ENCODE results near the gene C20orf141.

C20orf141 gene

DNA sequence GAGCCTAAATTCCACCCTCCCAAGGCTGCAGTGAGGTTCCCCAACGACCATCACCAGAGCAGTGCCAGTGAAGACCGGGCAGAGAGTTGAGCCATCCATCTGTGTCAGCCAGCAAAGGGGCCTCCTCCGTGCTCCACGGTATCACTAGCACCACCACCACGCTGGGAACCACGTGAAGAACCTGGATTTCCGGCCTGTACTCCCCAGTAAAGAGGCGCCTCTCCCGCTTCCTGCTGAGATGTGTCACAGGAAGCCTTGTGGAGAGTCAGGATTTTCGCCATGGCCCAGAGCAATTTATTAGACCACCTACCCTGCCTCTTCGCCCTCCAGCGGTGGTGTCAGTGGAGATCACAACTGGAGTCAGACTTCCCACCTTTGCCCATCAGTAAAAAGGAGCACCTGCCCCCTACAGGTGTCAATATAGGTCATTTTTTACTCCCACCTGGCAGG is 43.1 kb upstream of the C20orf141 start:
- H3K36me3 ChIP-seq (ENCODE audit: control insufficient read depth, low read length), result no peaks in the 10 kb centered on the region
- H3K4me3 ChIP-seq (ENCODE audit: low read length), result no peak overlapping the region
- H3K9me3 ChIP-seq (ENCODE audit: control insufficient read depth, insufficient read depth, low read length), result no peaks in the 10 kb centered on the region
- no peak overlapping the region for H3K27ac ChIP-seq (ENCODE audit: low read depth, low read length)
- no peaks in the 10 kb centered on the region for H3F3A ChIP-seq (ENCODE audit: control insufficient read depth, insufficient read depth)
- no peaks in the 10 kb centered on the region for H3K9me2 ChIP-seq (replicated peaks; ENCODE audit: control insufficient read depth, low read length)
- peaks cover 10% of the 10 kb centered on the region; the same call in 1 of the 2 replicates for H3K27me3 ChIP-seq (ENCODE audit: control insufficient read depth, low read length)
- H3K4me1 ChIP-seq (ENCODE audit: control insufficient read depth, low read length), result no peaks in the 10 kb centered on the region
- no peaks in the 10 kb centered on the region for H4K20me1 ChIP-seq (ENCODE audit: control insufficient read depth, insufficient read depth, low read depth, low read length)
- no peaks in the 10 kb centered on the region for H3K79me2 ChIP-seq (ENCODE audit: control insufficient read depth, low read length)
- H3K4me2 ChIP-seq (ENCODE audit: low read length), result no peak overlapping the region
- TF ChIP-seq EZH2phosphoT487 (IDR thresholded peaks at IDR 0.05; ENCODE audit: borderline replicate concordance, low read length), result no peak
- TF ChIP-seq, protein P1, sequence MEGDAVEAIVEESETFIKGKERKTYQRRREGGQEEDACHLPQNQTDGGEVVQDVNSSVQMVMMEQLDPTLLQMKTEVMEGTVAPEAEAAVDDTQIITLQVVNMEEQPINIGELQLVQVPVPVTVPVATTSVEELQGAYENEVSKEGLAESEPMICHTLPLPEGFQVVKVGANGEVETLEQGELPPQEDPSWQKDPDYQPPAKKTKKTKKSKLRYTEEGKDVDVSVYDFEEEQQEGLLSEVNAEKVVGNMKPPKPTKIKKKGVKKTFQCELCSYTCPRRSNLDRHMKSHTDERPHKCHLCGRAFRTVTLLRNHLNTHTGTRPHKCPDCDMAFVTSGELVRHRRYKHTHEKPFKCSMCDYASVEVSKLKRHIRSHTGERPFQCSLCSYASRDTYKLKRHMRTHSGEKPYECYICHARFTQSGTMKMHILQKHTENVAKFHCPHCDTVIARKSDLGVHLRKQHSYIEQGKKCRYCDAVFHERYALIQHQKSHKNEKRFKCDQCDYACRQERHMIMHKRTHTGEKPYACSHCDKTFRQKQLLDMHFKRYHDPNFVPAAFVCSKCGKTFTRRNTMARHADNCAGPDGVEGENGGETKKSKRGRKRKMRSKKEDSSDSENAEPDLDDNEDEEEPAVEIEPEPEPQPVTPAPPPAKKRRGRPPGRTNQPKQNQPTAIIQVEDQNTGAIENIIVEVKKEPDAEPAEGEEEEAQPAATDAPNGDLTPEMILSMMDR (IDR thresholded peaks at IDR 0.05; ENCODE audit: low read depth, low read length, poor library complexity, severe bottlenecking), result no peak

DNA sequence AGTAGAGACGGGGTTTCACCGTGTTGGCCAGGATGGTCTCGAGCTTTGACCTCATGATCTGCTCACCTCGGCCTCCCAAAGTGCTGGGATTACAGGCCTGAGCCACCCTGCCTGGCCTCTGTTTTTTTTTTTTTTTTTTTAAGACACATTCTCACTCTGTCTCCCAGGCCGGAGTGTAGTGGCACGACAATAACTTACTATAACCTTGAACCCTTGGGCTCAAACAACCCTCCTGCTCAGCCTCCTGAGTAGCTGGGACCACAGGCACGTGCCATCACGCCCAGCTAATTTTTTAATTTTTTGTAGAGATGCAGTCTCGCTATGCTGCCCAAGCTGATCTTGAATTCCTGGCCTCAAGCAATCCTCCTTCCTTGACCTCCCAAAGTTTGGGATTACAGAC is 41.0 kb upstream of the C20orf141 start:
- H3K36me3 ChIP-seq (ENCODE audit: control insufficient read depth, low read length), result no peaks in the 10 kb centered on the region
- no peaks in the 10 kb centered on the region for H3K9me3 ChIP-seq (ENCODE audit: control insufficient read depth, insufficient read depth, low read length)
- TF ChIP-seq, protein P1 (IDR thresholded peaks at IDR 0.05; ENCODE audit: low read depth, low read length, poor library complexity, severe bottlenecking), result no peak
- TF ChIP-seq EZH2phosphoT487 (IDR thresholded peaks at IDR 0.05; ENCODE audit: borderline replicate concordance, low read length), result no peak
- no peaks in the 10 kb centered on the region for H3F3A ChIP-seq (ENCODE audit: control insufficient read depth, insufficient read depth)
- H3K27ac ChIP-seq (ENCODE audit: low read depth, low read length), result no peak overlapping the region
- peaks cover 9% of the 10 kb centered on the region; the same call in 1 of the 2 replicates for H3K27me3 ChIP-seq (ENCODE audit: control insufficient read depth, low read length)
- no peaks in the 10 kb centered on the region for H3K4me1 ChIP-seq (ENCODE audit: control insufficient read depth, low read length)
- H3K79me2 ChIP-seq (ENCODE audit: control insufficient read depth, low read length), result no peaks in the 10 kb centered on the region
- H3K4me2 ChIP-seq (ENCODE audit: low read length), result no peak overlapping the region
- H3K4me3 ChIP-seq (ENCODE audit: low read length), result no peak overlapping the region
- no peaks in the 10 kb centered on the region for H4K20me1 ChIP-seq (ENCODE audit: control insufficient read depth, insufficient read depth, low read depth, low read length)
- H3K9me2 ChIP-seq (replicated peaks; ENCODE audit: control insufficient read depth, low read length), result no peaks in the 10 kb centered on the region

DNA sequence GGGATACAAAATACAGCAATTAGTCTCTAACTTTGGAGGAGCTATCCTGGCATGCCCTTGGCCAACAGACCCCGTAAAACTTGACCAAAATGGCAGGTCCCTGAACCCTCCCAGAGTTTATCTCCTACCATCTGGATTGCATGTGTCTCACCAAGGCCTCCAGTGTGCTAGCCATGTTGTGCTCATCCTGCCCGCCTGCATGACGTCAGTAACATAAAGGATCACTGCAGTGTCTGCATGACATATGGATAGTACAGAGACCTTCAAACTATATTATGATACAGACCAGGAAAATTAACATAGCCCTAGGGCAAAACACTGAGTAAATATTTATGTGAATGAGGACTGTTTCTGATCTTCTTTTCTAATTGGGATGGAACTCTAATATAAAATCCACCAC is 39.6 kb upstream of the C20orf141 start:
- TF ChIP-seq, protein P1 (IDR thresholded peaks at IDR 0.05; ENCODE audit: low read depth, low read length, poor library complexity, severe bottlenecking), result no peak
- TF ChIP-seq EZH2phosphoT487 (IDR thresholded peaks at IDR 0.05; ENCODE audit: borderline replicate concordance, low read length), result no peak
- H3K27ac ChIP-seq (ENCODE audit: low read depth, low read length), result no peak overlapping the region

More for the DNA sequence above, 39.6 kb upstream of the C20orf141 start:
- Histone ChIP-seq H3K4me3 (ENCODE audit: low read length) (no peak overlapping the region), H3K4me2 (ENCODE audit: low read length) (no peak overlapping the region), H3K27me3 (ENCODE audit: control insufficient read depth, low read length) (peaks cover 12% of the 10 kb centered on the region; the same call in 1 of the 2 replicates), H3K4me1 (ENCODE audit: control insufficient read depth, low read length) (no peaks in the 10 kb centered on the region), H3K9me2 (replicated peaks; ENCODE audit: control insufficient read depth, low read length) (no peaks in the 10 kb centered on the region), H3K79me2 (ENCODE audit: control insufficient read depth, low read length) (no peaks in the 10 kb centered on the region), H3K9me3 (ENCODE audit: control insufficient read depth, insufficient read depth, low read length) (no peaks in the 10 kb centered on the region), H3K36me3 (ENCODE audit: control insufficient read depth, low read length) (no peaks in the 10 kb centered on the region), H3F3A (ENCODE audit: control insufficient read depth, insufficient read depth) (no peaks in the 10 kb centered on the region), H4K20me1 (ENCODE audit: control insufficient read depth, insufficient read depth, low read depth, low read length) (no peaks in the 10 kb centered on the region)
